ENCODE data around the gene MS4A12.

The MS4A12 gene

GRCh38 chr11:60477035-60477445 lies 15.5 kb upstream of the MS4A12 start:
- TF ChIP-seq ARNTL (CRISPR knock-in tag; IDR thresholded peaks at IDR 0.05; ENCODE audit: borderline replicate concordance, low read depth) (no peak), ZC3H10 (CRISPR knock-in tag; IDR thresholded peaks at IDR 0.05) (no peak), TCF4 (CRISPR knock-in tag; IDR thresholded peaks at IDR 0.05; ENCODE audit: borderline replicate concordance) (no peak), CSRNP3 (CRISPR knock-in tag; IDR thresholded peaks at IDR 0.05) (no peak), GLIS3 (CRISPR knock-in tag; IDR thresholded peaks at IDR 0.05) (no peak), ZFP30 (CRISPR knock-in tag; IDR thresholded peaks at IDR 0.05) (no peak), PATZ1 (CRISPR knock-in tag; IDR thresholded peaks at IDR 0.05; ENCODE audit: borderline replicate concordance) (no peak), ZFP3 (CRISPR knock-in tag; IDR thresholded peaks at IDR 0.05) (no peak), TSHZ2 (CRISPR knock-in tag; IDR thresholded peaks at IDR 0.05) (no peak), ZNF8 (CRISPR knock-in tag; IDR thresholded peaks at IDR 0.05) (no peak), BACH2 (CRISPR knock-in tag; IDR thresholded peaks at IDR 0.05; ENCODE audit: borderline replicate concordance) (no peak), PPARA (CRISPR knock-in tag; IDR thresholded peaks at IDR 0.05; ENCODE audit: borderline replicate concordance) (no peak), CSDC2 (CRISPR knock-in tag; IDR thresholded peaks at IDR 0.05) (no peak), OSR1 (CRISPR knock-in tag; IDR thresholded peaks at IDR 0.05) (no peak), RARB (CRISPR knock-in tag; IDR thresholded peaks at IDR 0.05) (no peak)

GRCh38 chr11:60482361-60482760 lies 10.2 kb upstream of the MS4A12 start:
- no peak for TF ChIP-seq ESRRG (CRISPR knock-in tag; IDR thresholded peaks at IDR 0.05)
- no peak for TF ChIP-seq CREB5 (CRISPR knock-in tag; IDR thresholded peaks at IDR 0.05; ENCODE audit: low read depth)
- TF ChIP-seq ZNF565 (CRISPR knock-in tag; conservative IDR thresholded peaks at IDR 0.05; ENCODE audit: low read depth), result no peak
- no peak for TF ChIP-seq SNAI2 (CRISPR knock-in tag; IDR thresholded peaks at IDR 0.05)
- ATAC-seq, result no peak

More at GRCh38 chr11:60477035-60477445, 15.5 kb upstream of the MS4A12 start:
- no peak for ATAC-seq

GRCh38 chr11:60485987-60486386 lies 6.6 kb upstream of the MS4A12 start:
- TF ChIP-seq TOX (CRISPR knock-in tag; IDR thresholded peaks at IDR 0.05; ENCODE audit: borderline replicate concordance) (no peak), ESRRG (CRISPR knock-in tag; IDR thresholded peaks at IDR 0.05) (no peak), ZNF70 (CRISPR knock-in tag; IDR thresholded peaks at IDR 0.05) (no peak), GLIS3 (CRISPR knock-in tag; IDR thresholded peaks at IDR 0.05) (no peak), CSRNP3 (CRISPR knock-in tag; IDR thresholded peaks at IDR 0.05) (no peak), ZNF565 (CRISPR knock-in tag; conservative IDR thresholded peaks at IDR 0.05; ENCODE audit: low read depth) (no peak), BACH2 (CRISPR knock-in tag; IDR thresholded peaks at IDR 0.05; ENCODE audit: borderline replicate concordance) (no peak), ZFP30 (CRISPR knock-in tag; IDR thresholded peaks at IDR 0.05) (no peak), CREB5 (CRISPR knock-in tag; IDR thresholded peaks at IDR 0.05; ENCODE audit: low read depth) (no peak), ARNTL (CRISPR knock-in tag; IDR thresholded peaks at IDR 0.05; ENCODE audit: borderline replicate concordance, low read depth) (no peak), TCF4 (CRISPR knock-in tag; IDR thresholded peaks at IDR 0.05; ENCODE audit: borderline replicate concordance) (no peak), RARB (CRISPR knock-in tag; IDR thresholded peaks at IDR 0.05) (no peak), ZC3H10 (CRISPR knock-in tag; IDR thresholded peaks at IDR 0.05) (no peak), PATZ1 (CRISPR knock-in tag; IDR thresholded peaks at IDR 0.05; ENCODE audit: borderline replicate concordance) (no peak), ZNF8 (CRISPR knock-in tag; IDR thresholded peaks at IDR 0.05) (no peak), POU6F1 (CRISPR knock-in tag; IDR thresholded peaks at IDR 0.05; ENCODE audit: borderline replicate concordance, low read depth) (no peak), ISL1 (CRISPR knock-in tag; IDR thresholded peaks at IDR 0.05) (no peak), OSR1 (CRISPR knock-in tag; IDR thresholded peaks at IDR 0.05) (no peak), PPARA (CRISPR knock-in tag; IDR thresholded peaks at IDR 0.05; ENCODE audit: borderline replicate concordance) (no peak)
- peak; percentile 81 for ATAC-seq

Data from SK-N-SH treated with all-trans-retinoic acid at 6 μM for 48 hours (cell line).